Cardiac fibroblast (primary cell): ENCODE results near the gene STIM1.

Source experiments
- DNase-seq, 2 donors: peaks; one replicate each; pipeline versions ENCODE4 v3.0.0 to v3.0.0-alpha.2; 2010; ENCODE audit warnings: low read depth in 2 of 2
- H3K4me3 ChIP-seq, 2 donors: replicated peaks in 1 of 2; 1 replicate in 1 of 2; 2 replicates in 1 of 2; pipeline ENCODE4 v1.5.1; 2011; ENCODE audit warnings: low read depth in 2 of 2, low read length in 2 of 2, mild to moderate bottlenecking in 2 of 2, moderate library complexity in 1 of 2
- TF ChIP-seq, protein P1 (sequence below): IDR thresholded peaks from one replicate; pipeline ENCODE4 v1.5.1; 2011; ENCODE audit warnings: low read depth, mild to moderate bottlenecking, low read length, inconsistent platforms

Gene STIM1

DNA sequence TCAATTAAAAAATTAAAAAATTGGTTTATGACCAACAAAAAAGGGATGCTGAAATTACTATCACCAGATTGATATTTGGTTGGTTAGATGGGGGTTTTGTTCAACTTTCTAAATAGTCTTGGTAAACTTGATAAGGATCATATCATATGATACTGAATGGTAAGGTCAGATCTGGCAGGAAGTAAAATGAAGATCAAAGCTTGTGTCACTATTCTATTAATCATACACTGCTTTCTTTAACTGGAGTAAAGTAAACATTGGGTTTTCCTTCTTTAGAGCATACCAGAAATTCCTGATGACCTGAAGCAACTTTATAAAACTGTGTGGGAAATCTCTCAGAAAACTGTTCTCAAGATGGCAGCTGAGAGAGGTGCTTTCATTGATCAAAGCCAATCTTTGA, 279.3 kb downstream of the STIM1 start:
- no peak overlapping the region for H3K4me3 ChIP-seq
- DNase-seq, result peak; percentile 14 to 70
- TF ChIP-seq, protein P1, sequence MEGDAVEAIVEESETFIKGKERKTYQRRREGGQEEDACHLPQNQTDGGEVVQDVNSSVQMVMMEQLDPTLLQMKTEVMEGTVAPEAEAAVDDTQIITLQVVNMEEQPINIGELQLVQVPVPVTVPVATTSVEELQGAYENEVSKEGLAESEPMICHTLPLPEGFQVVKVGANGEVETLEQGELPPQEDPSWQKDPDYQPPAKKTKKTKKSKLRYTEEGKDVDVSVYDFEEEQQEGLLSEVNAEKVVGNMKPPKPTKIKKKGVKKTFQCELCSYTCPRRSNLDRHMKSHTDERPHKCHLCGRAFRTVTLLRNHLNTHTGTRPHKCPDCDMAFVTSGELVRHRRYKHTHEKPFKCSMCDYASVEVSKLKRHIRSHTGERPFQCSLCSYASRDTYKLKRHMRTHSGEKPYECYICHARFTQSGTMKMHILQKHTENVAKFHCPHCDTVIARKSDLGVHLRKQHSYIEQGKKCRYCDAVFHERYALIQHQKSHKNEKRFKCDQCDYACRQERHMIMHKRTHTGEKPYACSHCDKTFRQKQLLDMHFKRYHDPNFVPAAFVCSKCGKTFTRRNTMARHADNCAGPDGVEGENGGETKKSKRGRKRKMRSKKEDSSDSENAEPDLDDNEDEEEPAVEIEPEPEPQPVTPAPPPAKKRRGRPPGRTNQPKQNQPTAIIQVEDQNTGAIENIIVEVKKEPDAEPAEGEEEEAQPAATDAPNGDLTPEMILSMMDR, result no peak

DNA sequence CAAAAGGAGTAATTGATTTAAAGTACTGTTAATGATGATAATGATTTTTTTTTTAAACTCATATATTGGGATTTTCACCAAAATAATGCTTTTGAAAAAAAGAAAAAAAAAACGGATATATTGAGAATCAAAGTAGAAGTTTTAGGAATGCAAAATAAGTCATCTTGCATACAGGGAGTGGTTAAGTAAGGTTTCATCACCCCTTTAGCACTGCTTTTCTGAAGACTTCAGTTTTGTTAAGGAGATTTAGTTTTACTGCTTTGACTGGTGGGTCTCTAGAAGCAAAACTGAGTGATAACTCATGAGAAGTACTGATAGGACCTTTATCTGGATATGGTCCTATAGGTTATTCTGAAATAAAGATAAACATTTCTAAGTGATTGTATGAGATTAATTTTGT, 283.0 kb downstream of the STIM1 start:
- H3K4me3 ChIP-seq, result no peak overlapping the region
- TF ChIP-seq, protein P1, result no peak
- DNase-seq, result no peak

DNA sequence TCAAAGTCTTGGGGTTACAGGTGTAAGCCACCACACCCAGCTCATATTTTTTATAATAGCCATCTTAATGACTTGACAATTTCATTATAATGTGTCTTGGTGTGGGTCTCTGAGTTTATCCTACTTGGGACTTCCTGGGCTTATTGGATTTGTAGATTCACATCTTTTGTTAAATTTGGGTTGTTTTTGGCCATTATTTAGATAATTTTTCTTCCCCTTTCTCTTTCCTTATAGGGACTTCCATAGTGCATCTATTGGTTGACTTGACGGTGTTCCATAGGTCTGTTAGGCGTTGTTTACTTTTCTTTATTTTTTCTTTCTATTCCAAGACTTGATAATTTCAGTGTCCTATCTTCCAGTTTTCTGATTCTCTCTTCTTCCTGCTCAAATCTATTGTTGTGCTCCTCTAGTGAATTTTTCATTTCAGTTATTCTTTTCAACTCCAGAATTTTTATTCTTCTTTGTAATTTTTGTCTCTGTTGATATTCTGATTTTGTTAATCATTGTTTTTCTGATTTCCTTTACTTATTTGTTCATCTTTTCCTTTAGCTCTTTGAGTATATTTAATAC, 284.7 kb downstream of the STIM1 start:
- DNase-seq, result no peak
- TF ChIP-seq, protein P1, result no peak
- no peak overlapping the region for H3K4me3 ChIP-seq
